Activated CD4-positive, alpha-beta T cell treated with anti-CD3 and anti-CD28 coated beads for 48 hours (primary cell): ENCODE measurements around the gene RNF223.
"Not testable (repeated sequence)": the region's sequence is repeated elsewhere in the genome, so short reads cannot be mapped to it uniquely, and the experiment has no call there.

ENCODE experiments used
- DNase-seq: peaks from one replicate; pipeline ENCODE4 v3.0.0-alpha.2; 2020

The RNF223 gene

DNA sequence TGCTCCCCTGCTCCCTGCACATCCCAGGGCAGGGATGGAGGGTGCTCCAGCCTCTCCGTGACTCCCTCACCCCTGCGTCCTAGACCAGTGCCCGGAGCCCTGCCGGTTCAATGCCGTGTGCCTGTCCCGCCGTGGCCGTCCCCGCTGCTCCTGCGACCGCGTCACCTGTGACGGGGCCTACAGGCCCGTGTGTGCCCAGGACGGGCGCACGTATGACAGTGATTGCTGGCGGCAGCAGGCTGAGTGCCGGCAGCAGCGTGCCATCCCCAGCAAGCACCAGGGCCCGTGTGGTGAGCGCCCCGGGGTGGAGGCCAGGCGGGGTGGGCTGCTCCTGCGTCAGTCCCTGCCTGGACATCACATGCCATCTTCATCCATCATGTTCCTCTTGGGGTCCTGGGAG is 32.2 kb downstream of the RNF223 start:
- no peak for DNase-seq

- DNase-seq = no peak
Measured at GRCh38 chr1:1041092-1041523, 33.0 kb downstream of the RNF223 start.

DNA sequence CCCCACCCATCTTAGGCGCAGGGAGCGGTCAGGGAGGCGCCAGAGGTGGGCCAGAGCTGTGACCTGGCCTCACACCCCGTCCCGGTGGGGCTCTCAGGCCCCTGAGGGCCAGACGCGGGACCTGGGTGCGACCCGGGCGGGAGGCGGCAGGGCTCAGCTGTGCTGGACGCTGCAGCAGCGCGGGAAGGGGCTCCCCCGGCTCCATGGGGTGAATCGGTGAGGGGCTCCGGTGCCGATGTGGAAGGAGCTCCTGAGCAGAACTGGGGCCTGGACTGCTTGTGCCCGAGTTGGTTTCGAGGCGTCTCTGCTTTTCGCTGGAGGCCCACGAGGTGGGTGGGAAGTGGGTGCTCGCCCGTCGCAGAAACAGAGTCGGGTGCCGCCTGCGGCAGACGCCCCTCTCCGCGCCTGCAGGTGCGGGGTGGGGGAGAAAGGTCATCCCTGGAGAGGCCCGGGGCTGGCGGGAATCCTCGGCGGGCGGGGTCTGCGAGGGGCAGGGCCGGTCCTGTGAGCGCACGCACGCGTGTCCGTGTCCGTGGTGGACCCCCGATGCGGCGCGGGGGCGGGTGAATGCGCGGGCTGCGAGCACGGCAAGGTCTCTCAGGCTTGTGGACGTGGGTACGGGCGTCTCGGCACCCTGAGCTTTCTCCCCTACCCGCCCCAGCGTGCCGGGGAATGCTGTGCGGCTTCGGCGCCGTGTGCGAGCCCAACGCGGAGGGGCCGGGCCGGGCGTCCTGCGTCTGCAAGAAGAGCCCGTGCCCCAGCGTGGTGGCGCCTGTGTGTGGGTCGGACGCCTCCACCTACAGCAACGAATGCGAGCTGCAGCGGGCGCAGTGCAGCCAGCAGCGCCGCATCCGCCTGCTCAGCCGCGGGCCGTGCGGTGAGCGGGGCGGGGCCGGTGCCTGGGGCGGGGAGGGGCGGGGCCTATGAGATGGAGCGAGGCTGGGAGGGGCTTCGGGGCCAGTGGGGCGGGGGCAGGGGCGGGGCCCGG is 33.8 kb downstream of the RNF223 start:
- DNase-seq = peak; percentile 80

GRCh38 chr1:1039145-1039910 is 34.8 kb downstream of the RNF223 start:
- peak; percentile 39 for DNase-seq

- DNase-seq = no peak
Measured at GRCh38 chr1:1038694-1039093, 35.4 kb downstream of the RNF223 start.

GRCh38 chr1:1037366-1038327 is 36.5 kb downstream of the RNF223 start:
- no peak for DNase-seq

- no peak for DNase-seq
Measured at GRCh38 chr1:1035291-1035943, 38.7 kb downstream of the RNF223 start.

GRCh38 chr1:1034439-1034781 is 39.7 kb downstream of the RNF223 start:
- no peak for DNase-seq

GRCh38 chr1:1033731-1034438 is 40.2 kb downstream of the RNF223 start:
- no peak for DNase-seq

DNA sequence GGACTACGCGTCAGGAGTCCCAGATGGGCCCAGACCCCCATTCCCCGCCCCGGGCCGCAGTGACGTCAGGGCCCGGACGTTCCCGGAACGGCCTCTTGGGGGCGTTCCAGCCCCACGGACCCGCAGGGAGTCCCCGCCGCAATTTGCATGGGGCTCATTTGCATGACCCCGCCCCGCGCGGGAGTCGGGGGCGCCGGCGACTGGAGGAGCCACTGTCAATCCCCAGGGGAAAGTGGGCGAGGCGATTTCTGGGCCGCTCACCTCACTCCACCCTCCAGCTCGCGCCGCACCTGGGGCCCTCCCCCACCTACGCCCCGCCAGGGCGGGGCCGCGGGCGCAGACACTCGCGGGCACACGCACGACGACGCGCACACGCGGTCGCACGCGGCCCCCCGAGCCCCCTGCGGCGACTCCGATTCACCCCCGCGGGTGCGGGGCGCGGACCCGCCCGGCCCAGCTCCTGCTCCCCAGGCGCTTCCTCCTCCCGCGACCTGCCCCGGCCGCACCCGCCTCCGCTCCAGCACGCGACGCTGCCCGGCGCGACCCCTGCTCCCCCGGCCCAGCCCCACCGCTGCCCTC is 41.0 kb downstream of the RNF223 start:
- peak; percentile 95 for DNase-seq

DNA sequence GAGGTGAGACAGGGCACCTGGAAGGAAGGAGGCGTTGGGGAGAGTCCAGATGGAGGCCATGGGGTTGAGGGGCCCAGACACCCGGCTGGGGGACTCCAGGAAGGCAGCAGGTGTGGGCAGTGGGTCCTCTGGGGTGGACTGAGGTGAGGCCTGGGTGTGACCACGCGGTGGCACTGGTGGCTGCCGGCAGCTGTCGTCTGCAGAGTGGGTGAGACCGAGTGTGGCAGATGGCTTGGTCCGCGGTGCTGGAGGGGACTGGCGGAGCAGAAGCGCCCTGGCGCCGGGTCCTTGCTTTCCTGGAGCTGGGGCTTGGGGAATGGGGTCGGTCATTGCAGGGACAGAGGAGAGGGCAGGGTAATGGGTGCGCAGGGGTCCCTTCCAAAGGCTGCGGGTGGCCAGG is 41.7 kb downstream of the RNF223 start:
- no peak for DNase-seq

DNA sequence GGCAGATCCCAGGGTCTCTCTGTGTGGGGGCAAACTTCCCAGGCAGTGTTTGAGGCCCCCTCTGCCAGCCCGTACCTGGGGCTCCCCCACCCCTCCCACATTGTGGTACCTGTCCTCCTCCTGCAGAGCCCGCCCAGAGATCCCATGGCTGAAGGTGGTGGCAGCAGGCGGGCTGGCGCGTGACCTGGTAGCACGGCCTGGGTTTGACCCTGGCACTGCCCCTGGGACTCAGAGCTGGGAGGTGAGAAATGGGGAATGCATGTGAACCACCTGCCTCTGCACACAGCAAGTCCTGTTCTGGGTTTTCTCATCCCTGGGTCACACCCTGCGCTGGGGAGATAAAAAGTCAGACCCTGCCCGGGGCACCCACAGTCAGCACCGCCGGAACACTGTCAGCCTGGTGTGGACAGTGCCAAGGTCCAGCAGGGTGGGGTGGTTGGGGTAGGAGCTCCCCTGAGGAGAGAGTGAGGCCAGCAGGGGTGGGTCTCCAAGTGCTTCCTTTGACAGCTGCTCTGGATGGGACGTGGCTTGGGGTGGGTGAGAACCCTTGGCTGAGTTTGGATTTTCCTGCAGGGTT is 42.4 kb downstream of the RNF223 start:
- DNase-seq = no peak

DNA sequence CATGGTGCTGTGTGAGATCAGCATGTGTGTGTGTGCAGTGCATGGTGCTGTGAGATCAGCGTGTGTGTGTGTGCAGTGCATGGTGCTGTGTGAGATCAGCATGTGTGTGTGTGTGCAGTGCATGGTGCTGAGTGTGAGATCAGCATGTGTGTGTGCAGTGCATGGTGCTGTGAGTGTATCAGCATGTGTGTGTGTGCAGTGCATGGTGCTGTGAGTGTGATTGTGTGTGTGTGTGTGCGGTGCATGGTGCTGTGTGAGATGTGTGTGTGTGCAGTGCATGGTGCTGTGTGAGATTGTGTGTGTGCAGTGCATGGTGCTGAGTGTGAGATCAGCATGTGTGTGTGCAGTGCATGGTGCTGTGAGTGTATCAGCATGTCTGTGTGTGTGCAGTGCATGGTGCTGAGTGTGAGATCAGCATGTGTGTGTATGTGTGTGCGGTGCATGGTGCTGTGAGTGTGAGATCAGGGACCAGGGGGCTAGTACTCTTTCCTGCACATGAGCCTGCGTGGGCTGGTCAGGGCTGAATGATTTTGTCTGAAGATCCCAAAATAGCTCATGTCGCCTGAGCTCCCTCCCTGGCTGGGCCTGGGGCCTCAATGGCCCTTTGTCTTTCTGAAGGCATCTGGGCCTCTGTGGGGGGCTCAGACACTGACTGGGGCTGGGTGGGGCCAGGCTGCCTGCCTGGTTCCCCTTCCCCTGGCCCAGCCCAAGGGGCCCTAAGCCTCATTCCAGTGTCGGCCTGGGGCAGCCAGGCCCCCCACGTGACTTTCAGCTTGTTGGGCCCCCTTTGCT is 43.0 kb downstream of the RNF223 start:
- DNase-seq = not testable (repeated sequence)

DNA sequence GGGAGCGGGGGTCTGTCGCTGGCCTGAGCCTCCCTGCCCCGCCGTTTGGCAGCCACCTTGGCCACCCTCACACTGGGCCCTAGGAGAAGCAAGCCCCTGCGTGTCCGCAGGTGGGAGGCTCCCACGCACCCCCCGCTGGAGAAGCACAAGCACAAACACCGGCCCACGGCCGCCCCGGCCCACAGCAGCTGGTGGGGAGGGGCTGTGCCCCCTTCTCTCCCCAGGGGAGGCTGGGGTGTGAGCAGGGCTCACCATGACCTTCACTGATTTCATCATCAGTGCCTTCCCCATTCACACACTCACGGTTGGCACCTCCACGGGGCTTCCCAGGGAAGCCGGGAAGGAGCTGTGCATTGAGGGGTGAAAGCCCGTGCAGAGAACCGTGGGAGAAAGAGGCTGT is 46.3 kb downstream of the RNF223 start:
- DNase-seq = no peak

DNA sequence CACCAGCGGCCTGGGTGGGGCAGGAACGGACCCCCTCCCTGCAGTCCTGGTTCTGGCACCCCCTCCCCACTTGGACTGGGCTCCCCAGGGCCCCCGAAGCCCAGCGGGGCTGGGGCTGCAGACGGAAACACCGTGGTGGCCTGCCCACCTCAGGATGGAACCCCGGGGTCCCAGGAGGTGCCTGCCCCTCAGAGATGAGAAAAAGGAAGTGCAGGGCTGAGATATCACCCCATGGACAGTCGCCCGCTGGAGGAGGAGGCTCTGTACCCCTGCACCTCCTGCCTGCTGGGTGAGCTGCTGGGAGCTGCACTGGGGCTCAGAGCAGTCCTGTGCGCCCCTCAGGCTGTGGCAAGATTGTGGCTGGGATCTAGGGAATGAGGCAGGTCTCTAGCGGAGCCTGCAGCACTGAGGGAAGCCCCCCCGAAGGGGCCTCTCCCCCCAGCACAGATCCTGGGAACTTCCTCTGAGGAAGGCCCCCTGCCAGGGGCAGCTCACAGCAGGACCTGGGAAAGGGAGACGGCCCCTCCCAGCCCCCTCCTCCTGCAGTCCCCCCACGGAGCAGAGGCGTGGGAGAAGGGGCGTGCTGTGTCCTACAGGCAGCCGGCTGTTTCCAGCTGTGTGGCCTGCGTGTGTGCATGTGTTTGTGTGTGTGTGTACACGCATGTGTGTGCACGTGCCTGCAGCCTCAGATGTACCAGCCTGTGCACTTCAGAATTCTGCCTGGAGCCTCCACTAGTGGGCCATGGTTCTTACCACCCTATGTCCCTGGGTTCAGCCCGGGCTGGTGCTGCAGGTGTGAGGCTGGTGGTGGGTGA is 47.3 kb downstream of the RNF223 start:
- DNase-seq = no peak

DNA sequence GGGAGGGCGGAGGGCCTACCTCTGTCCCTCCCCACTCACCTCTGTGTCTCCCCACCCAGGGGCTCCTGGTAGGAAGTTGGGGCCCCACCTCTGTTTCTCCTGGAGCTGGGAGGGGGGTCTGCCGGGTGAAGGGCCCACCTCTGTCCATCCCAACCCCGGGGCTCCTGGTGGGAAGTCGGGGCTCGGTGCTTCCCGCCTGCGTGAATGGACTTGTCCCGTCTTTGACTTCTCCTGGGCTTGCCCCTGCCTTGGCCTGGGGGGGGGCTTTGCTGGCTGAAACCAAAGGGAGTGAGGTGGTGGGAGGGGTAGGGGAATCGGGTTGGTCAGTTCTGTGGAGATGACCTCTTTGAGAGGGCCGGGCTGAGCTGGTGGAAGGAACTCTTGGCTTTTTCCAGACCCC is 48.4 kb downstream of the RNF223 start:
- no peak for DNase-seq

DNA sequence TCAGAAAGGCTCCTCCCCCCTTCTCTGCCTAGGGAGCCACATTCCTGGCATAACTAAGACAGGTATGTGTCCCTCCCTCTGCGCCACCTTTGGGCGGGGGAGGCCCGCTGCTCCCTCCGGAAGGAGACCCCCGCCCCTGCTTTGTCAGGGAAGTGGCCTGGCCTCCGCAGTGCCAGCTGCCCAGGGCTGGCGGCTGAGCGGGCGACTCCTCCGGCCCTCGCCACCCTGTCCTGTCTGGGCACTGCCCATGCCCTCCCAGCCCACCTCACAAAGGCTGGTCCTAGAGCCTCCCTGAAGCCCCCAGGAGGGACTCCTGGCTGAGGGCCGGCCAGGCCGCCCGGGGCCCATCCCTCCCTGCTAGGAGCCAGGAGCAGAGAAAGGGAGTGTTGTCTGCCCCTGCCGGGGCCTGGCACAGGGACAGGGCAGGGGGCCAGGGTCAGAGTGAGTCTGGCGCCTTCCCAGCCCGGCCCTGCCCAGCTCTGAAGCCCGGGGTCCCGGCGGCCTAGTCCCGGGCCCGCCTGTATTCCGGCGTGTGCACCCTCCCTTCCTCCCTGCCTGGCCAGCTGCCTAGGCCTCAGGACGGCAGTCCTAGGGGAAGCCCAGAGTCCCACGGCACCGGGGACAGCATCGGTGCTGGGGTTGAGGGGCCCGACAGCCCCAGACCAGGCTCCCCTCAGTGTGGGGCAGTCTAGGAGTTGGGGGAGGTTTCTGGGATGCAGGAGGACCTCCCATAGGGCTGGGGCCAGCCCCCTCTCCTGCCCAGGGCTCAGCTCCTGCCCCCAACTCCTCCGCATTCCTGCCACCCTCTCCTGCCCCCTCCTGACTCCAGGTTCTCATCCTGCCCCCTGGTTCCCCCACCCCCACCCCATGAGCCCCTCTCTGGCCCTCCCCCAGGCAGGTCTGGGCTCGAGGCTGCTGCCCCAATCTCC is 49.1 kb downstream of the RNF223 start:
- no peak for DNase-seq
